H1 (cell line): ENCODE data around the gene MAPK8IP3.

Experiments used
- BACH1 ChIP-seq: IDR thresholded peaks from 2 replicates; pipeline ENCODE4 v1.6.1; 2012; ENCODE audit warnings: low read length, improper control_type of control experiment
- CREB1 ChIP-seq: IDR thresholded peaks from 2 replicates; pipeline ENCODE4 v1.6.1; 2012; ENCODE audit warnings: inconsistent platforms
- CTBP2 ChIP-seq: IDR thresholded peaks from 2 replicates; pipeline ENCODE4 v1.7.0; 2011; ENCODE audit warnings: borderline replicate concordance, mild to moderate bottlenecking, moderate library complexity, mixed read lengths, low read length; ENCODE audit not compliant: insufficient read depth, insufficient read length
- EZH2 ChIP-seq: fragments of 200-600 bp; sonication (generic); IDR thresholded peaks from 2 replicates; pipeline ENCODE4 v1.7.1; 2012; ENCODE audit warnings: low read depth, mild to moderate bottlenecking, moderate library complexity, low read length, inconsistent platforms; ENCODE audit not compliant: severe bottlenecking
- MAFK ChIP-seq: IDR thresholded peaks from 2 replicates; pipeline ENCODE4 v1.6.1; 2012; ENCODE audit warnings: low read depth, mild to moderate bottlenecking, improper control_type of control experiment, low read length
- POLR2A ChIP-seq, 2 experiments: IDR thresholded peaks; 1 replicate in 1 of 2; 2 replicates in 1 of 2; pipeline ENCODE4 v1.6.1; 2011; ENCODE audit warnings: low read depth in 2 of 2, low read length in 2 of 2, mild to moderate bottlenecking in 2 of 2; ENCODE audit errors: control extremely low read depth in 1 of 2
- RBBP5 ChIP-seq: IDR thresholded peaks from 2 replicates; pipeline ENCODE4 v1.7.1; 2012; ENCODE audit warnings: low read depth, mild to moderate bottlenecking, inconsistent platforms, low read length, moderate library complexity, borderline replicate concordance
- TEAD4 ChIP-seq: IDR thresholded peaks from 2 replicates; pipeline ENCODE4 v1.6.1; 2012; ENCODE audit warnings: low read depth, low read length, inconsistent platforms, mixed read lengths
- TF ChIP-seq, protein P1 (sequence below): IDR thresholded peaks from 2 replicates; pipeline ENCODE4 v1.6.1; 2012; ENCODE audit warnings: low read length, inconsistent platforms
- TF ChIP-seq, protein P2 (sequence below), 3 experiments: IDR thresholded peaks; 1 replicate in 2 of 3; 2 replicates in 1 of 3; pipeline versions ENCODE4 v1.5.1 to v1.6.1; 2011; ENCODE audit warnings: low read length in 3 of 3, mild to moderate bottlenecking in 3 of 3, inconsistent platforms in 2 of 3, low read depth in 1 of 3, moderate library complexity in 1 of 3; ENCODE audit not compliant: insufficient read depth in 1 of 3; ENCODE audit errors: control extremely low read depth in 1 of 3
- TF ChIP-seq, protein P3 (sequence below): IDR thresholded peaks from 2 replicates; pipeline ENCODE4 v1.6.1; 2011; ENCODE audit warnings: low read length, improper control_type of control experiment

DNA sequence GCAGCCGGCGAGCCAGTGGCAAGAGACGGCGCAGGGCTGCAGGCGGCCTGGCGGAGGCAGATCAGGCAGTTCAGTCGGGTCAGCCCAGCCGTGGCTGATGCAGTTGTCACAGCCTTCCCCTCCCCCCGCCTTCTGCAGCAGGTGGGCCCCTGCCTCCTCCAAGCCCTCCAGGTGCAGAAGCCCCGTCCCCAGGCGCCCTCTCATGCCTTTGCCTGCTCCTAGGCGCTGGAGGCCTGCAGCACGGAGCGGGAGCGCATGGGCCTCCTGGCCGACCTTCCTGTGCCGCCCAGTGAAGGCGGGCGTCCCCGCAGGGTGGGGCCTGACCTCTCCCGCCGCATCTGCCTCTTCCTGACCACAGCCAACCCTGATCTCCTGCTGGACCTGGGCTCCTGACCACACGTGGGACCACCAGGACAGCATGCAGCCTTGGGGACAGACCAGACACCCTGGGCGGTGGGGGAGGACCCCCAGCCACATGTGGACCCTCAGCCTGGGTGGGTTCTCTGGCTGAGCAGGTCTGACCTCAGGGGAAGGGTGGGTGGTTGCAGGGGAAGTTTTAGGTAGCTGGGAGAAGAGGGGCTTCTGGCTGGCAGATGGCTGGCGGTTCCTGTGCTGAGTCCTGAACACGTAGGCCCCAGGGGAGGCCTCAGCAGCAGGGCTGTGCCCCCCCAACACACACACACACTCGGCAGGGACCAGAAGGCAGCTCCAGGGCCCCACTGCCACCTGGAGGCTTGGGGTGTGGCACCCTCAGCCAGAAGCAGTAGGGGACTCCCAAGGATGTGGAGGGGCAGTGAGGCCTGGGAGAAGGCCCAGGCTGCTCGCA lies 70.1 kb downstream of the MAPK8IP3 start:
- TF ChIP-seq, protein P1, sequence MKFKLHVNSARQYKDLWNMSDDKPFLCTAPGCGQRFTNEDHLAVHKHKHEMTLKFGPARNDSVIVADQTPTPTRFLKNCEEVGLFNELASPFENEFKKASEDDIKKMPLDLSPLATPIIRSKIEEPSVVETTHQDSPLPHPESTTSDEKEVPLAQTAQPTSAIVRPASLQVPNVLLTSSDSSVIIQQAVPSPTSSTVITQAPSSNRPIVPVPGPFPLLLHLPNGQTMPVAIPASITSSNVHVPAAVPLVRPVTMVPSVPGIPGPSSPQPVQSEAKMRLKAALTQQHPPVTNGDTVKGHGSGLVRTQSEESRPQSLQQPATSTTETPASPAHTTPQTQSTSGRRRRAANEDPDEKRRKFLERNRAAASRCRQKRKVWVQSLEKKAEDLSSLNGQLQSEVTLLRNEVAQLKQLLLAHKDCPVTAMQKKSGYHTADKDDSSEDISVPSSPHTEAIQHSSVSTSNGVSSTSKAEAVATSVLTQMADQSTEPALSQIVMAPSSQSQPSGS: no peak
- TF ChIP-seq, protein P2, sequence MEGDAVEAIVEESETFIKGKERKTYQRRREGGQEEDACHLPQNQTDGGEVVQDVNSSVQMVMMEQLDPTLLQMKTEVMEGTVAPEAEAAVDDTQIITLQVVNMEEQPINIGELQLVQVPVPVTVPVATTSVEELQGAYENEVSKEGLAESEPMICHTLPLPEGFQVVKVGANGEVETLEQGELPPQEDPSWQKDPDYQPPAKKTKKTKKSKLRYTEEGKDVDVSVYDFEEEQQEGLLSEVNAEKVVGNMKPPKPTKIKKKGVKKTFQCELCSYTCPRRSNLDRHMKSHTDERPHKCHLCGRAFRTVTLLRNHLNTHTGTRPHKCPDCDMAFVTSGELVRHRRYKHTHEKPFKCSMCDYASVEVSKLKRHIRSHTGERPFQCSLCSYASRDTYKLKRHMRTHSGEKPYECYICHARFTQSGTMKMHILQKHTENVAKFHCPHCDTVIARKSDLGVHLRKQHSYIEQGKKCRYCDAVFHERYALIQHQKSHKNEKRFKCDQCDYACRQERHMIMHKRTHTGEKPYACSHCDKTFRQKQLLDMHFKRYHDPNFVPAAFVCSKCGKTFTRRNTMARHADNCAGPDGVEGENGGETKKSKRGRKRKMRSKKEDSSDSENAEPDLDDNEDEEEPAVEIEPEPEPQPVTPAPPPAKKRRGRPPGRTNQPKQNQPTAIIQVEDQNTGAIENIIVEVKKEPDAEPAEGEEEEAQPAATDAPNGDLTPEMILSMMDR (IDR thresholded peaks at IDR 0.05; ENCODE audit: control extremely low read depth in 1 of 3, insufficient read depth in 1 of 3, low read depth in 1 of 3, low read length in 3 of 3): no peak
- TF ChIP-seq POLR2A (IDR thresholded peaks at IDR 0.05; ENCODE audit: control extremely low read depth in 1 of 2, low read depth in 2 of 2, low read length in 2 of 2) (peak in 1 of 2 experiments; percentile 7; a peak in 1 of 3 replicates), EZH2 (no peak), BACH1 (no peak), RBBP5 (no peak), CREB1 (no peak), MAFK (no peak), TEAD4 (no peak), CTBP2 (no peak)
- TF ChIP-seq, protein P3, sequence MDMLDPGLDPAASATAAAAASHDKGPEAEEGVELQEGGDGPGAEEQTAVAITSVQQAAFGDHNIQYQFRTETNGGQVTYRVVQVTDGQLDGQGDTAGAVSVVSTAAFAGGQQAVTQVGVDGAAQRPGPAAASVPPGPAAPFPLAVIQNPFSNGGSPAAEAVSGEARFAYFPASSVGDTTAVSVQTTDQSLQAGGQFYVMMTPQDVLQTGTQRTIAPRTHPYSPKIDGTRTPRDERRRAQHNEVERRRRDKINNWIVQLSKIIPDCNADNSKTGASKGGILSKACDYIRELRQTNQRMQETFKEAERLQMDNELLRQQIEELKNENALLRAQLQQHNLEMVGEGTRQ: no peak
